ENCODE data around the gene AMPD1.

The AMPD1 gene

GRCh38 chr1:114660238-114660637 is 35.1 kb downstream of the AMPD1 start:
- no peak for TF ChIP-seq CTCF (IDR thresholded peaks at IDR 0.05; ENCODE audit: low read depth, low read length, missing control alignments)
- no peak for DNase-seq
- no peaks in the 10 kb centered on the region for H3K36me3 ChIP-seq (replicated peaks)

GRCh38 chr1:114651893-114652292 is 43.5 kb downstream of the AMPD1 start:
- TF ChIP-seq CTCF (IDR thresholded peaks at IDR 0.05; ENCODE audit: low read depth, low read length, missing control alignments) = no peak
- Histone ChIP-seq H3K36me3 (replicated peaks) (no peaks in the 10 kb centered on the region), H3K27me3 (replicated peaks) (no peaks in the 10 kb centered on the region), H3K27ac (no peak overlapping the region), H3K4me3 (ENCODE audit: low read depth, low read length) (no peak overlapping the region)
- in situ Hi-C loops (cut with HindIII; ENCODE audit: low pct_ligation_motif_present, low sequenced_read_pairs) = no loop called here
- no peak for DNase-seq

More at GRCh38 chr1:114660238-114660637, 35.1 kb downstream of the AMPD1 start:
- Histone ChIP-seq H3K4me3 (ENCODE audit: low read depth, low read length) (no peak overlapping the region), H3K27me3 (replicated peaks) (no peaks in the 10 kb centered on the region), H3K27ac (no peak overlapping the region)
- in situ Hi-C loops (cut with HindIII; ENCODE audit: low pct_ligation_motif_present, low sequenced_read_pairs) = no loop called here

GRCh38 chr1:114648503-114648902 is 46.8 kb downstream of the AMPD1 start:
- no peak for TF ChIP-seq CTCF (IDR thresholded peaks at IDR 0.05; ENCODE audit: low read depth, low read length, missing control alignments)
- Histone ChIP-seq H3K4me3 (ENCODE audit: low read depth, low read length) (no peak overlapping the region), H3K27me3 (replicated peaks) (no peaks in the 10 kb centered on the region), H3K36me3 (replicated peaks) (no peaks in the 10 kb centered on the region), H3K27ac (no peak overlapping the region)
- DNase-seq = no peak
- in situ Hi-C loops (cut with HindIII; ENCODE audit: low pct_ligation_motif_present, low sequenced_read_pairs) = no loop called here

GRCh38 chr1:114641377-114641776 is 54.0 kb downstream of the AMPD1 start:
- H3K27ac ChIP-seq = no peak overlapping the region
- no peaks in the 10 kb centered on the region for H3K36me3 ChIP-seq (replicated peaks)
- no peak overlapping the region for H3K4me3 ChIP-seq (ENCODE audit: low read depth, low read length)
- H3K27me3 ChIP-seq (replicated peaks) = no peaks in the 10 kb centered on the region
- in situ Hi-C loops (cut with HindIII; ENCODE audit: low pct_ligation_motif_present, low sequenced_read_pairs) = no loop called here
- no peak for TF ChIP-seq CTCF (IDR thresholded peaks at IDR 0.05; ENCODE audit: low read depth, low read length, missing control alignments)
- no peak for DNase-seq

GRCh38 chr1:114638910-114639309 is 56.4 kb downstream of the AMPD1 start:
- in situ Hi-C loops (cut with HindIII; ENCODE audit: low pct_ligation_motif_present, low sequenced_read_pairs) = no loop called here
- Histone ChIP-seq H3K27me3 (replicated peaks) (no peaks in the 10 kb centered on the region), H3K36me3 (replicated peaks) (no peaks in the 10 kb centered on the region), H3K27ac (no peak overlapping the region), H3K4me3 (ENCODE audit: low read depth, low read length) (no peak overlapping the region)
- no peak for TF ChIP-seq CTCF (IDR thresholded peaks at IDR 0.05; ENCODE audit: low read depth, low read length, missing control alignments)
- no peak for DNase-seq

GRCh38 chr1:114632427-114632826 is 62.9 kb downstream of the AMPD1 start:
- in situ Hi-C loops (cut with HindIII; ENCODE audit: low pct_ligation_motif_present, low sequenced_read_pairs) = no loop called here
- no peak for TF ChIP-seq CTCF (IDR thresholded peaks at IDR 0.05; ENCODE audit: low read depth, low read length, missing control alignments)
- no peak overlapping the region for H3K27ac ChIP-seq
- H3K27me3 ChIP-seq (replicated peaks) = no peaks in the 10 kb centered on the region
- H3K36me3 ChIP-seq (replicated peaks) = no peaks in the 10 kb centered on the region
- DNase-seq = no peak
- H3K4me3 ChIP-seq (ENCODE audit: low read depth, low read length) = no peak overlapping the region

Data from brain microvascular endothelial cell (primary cell).